ENCODE results near the gene FASTKD2. TPM values are rescaled to one million over a fixed set of nuclear protein-coding genes. Genes with fewer than 3 reads are reported as not detected.

Gene FASTKD2
- total and polyA plus RNA-seq, 5 donors, result 17.8 to 30.2 (median 28.8) TPM

- Histone ChIP-seq H3K4me3 (ENCODE audit: low read length) (no peak overlapping the region), H3K27ac (ENCODE audit: low read length) (no peak overlapping the region)
- WGBS, result 51% methylated on average over 2 of the region's 2 CpGs
Measured at GRCh38 chr2:206836722-206837121, 71.3 kb downstream of the FASTKD2 start.

DNA sequence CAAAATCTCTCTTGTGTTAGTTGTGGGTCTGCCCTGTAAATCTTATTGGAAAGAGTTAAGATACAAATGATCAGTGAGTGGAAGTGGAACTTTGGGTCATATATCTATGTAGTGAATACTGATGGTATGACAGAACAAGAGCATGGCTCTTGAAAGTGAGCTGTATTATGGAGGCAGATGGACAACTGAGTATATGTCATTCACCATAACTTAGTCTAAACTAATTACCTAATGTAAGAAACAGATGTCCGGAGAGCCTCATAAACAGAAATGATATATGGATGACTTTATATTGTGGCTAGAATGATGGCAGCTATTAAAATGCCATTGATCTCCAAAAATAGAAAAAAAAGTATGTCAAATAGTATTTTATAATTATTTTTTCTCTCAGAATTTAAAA is 72.4 kb downstream of the FASTKD2 start:
- no peaks in the 10 kb centered on the region for H3K9me3 ChIP-seq (ENCODE audit: control insufficient read depth, low read length)
- ATAC-seq (no peak), DNase-seq (no peak)
- intact Hi-C loops (cut with DNase I), result no loop called here
- no peak overlapping the region for H3K27ac ChIP-seq (ENCODE audit: low read length)
- no peak overlapping the region for H3K4me3 ChIP-seq (ENCODE audit: low read length)
- no peaks in the 10 kb centered on the region for H3K27me3 ChIP-seq (ENCODE audit: control insufficient read depth, insufficient read depth)
- no peaks in the 10 kb centered on the region for H3K4me1 ChIP-seq (ENCODE audit: control insufficient read depth, insufficient read depth, low read length)
- 93% methylated on average over 1 of the region's 1 CpG for WGBS

More at GRCh38 chr2:206836722-206837121, 71.3 kb downstream of the FASTKD2 start:
- Histone ChIP-seq H3K9me3 (ENCODE audit: control insufficient read depth, low read length) (no peaks in the 10 kb centered on the region), H3K4me1 (ENCODE audit: control insufficient read depth, insufficient read depth, low read length) (peaks cover 2% of the 10 kb centered on the region), H3K27me3 (ENCODE audit: control insufficient read depth, insufficient read depth) (no peaks in the 10 kb centered on the region)
- DNase-seq (no peak), ATAC-seq (peak in 1 of 2 donors; percentile 54)
- intact Hi-C loops (cut with DNase I), result no loop called here

DNA sequence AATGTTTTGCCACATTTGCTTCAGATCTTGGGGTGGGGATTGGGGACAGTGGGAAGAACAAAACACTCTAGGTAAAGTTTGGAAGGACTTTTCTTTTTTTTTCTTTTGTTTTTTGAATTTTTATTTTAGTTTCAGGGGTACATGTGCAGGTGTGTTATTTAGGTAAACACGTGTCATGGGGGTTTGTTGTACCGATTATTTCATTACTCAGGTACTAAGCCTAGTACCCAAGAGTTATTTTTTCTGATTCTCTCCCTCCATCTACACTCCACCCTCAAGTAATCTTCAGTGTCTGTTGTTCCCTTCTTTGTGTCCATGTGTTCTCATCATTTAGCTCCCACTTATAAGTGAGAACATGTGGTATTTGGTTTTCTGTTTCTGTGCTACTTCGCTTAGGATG is 73.3 kb downstream of the FASTKD2 start:
- DNase-seq (no peak), ATAC-seq (no peak)
- H3K9me3 ChIP-seq (ENCODE audit: control insufficient read depth, low read length), result no peaks in the 10 kb centered on the region
- no peaks in the 10 kb centered on the region for H3K27me3 ChIP-seq (ENCODE audit: control insufficient read depth, insufficient read depth)
- no peak overlapping the region for H3K4me3 ChIP-seq (ENCODE audit: low read length)
- no peak overlapping the region for H3K27ac ChIP-seq (ENCODE audit: low read length)
- WGBS, result 95% methylated on average over 3 of the region's 3 CpGs
- no peaks in the 10 kb centered on the region for H3K4me1 ChIP-seq (ENCODE audit: control insufficient read depth, insufficient read depth, low read length)
- intact Hi-C loops (cut with DNase I), result no loop called here

DNA sequence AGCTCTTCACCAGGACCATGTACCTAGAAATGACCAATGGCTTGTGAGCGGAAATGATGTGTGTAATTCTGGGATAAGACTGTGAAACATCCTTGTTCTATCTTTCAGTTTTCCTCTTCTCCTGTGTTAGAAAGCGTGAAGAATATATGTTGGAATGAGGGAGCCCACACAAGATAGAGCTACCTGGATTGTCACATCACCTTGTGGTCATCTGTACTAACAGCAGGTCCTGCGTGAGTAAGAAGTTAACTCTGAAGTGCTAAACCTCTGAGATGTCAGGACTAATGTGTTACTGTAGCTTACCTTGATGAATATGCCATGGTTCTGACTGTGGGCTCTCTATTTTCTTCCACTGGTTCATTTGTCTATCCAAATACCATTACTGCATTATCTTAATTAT is 75.6 kb downstream of the FASTKD2 start:
- Histone ChIP-seq H3K4me1 (ENCODE audit: control insufficient read depth, insufficient read depth, low read length) (no peaks in the 10 kb centered on the region), H3K27ac (ENCODE audit: low read length) (no peak overlapping the region), H3K4me3 (ENCODE audit: low read length) (no peak overlapping the region), H3K27me3 (ENCODE audit: control insufficient read depth, insufficient read depth) (no peaks in the 10 kb centered on the region), H3K9me3 (ENCODE audit: control insufficient read depth, low read length) (no peaks in the 10 kb centered on the region)
- no peak for ATAC-seq
- DNase-seq, result no peak
- 93% methylated on average over 3 of the region's 3 CpGs for WGBS
- intact Hi-C loops (cut with DNase I), result no loop called here

Small RNA genes within 50 kb of the gene (microRNA-seq; reads per million reads assigned to microRNA genes)
- gene MIR3130-1 (0 reads per million in 2 donors), gene MIR3130-2 (0 reads per million in 2 donors)

Other genes with a start within 250 kb of the FASTKD2 start
- gene FAM237A, start 123.1 kb upstream of the FASTKD2 start, total RNA-seq, result 1 to 10 TPM in 1 of 4 donors, under 1 TPM in 1, not detected in 2; 0.60 to 3.7 TPM
- not detected for gene FAM237A, start 123.1 kb upstream of the FASTKD2 start, polyA plus RNA-seq
- not detected for gene DYTN, start 47.2 kb upstream of the FASTKD2 start, total RNA-seq
- not detected for gene DYTN, start 47.2 kb upstream of the FASTKD2 start, polyA plus RNA-seq
- 1 to 10 TPM in 3 of 4 donors, under 1 TPM in 1; 0.92 to 1.8 (median 1.1) TPM for gene MDH1B, start 278 bp upstream of the FASTKD2 start, total RNA-seq
- 0.43 TPM for gene MDH1B, start 278 bp upstream of the FASTKD2 start, polyA plus RNA-seq
- under 1 TPM in 3 of 4 donors, not detected in 1; 0.31 to 0.50 (median 0.42) TPM for gene CPO, start 173.9 kb downstream of the FASTKD2 start, total RNA-seq
- gene CPO, start 173.9 kb downstream of the FASTKD2 start, polyA plus RNA-seq, result 0.52 TPM

Measured in right cardiac atrium (tissue), 5 donors.